ENCODE data around the gene CPEB4. TPM values are rescaled to one million over a fixed set of nuclear protein-coding genes. Genes with fewer than 3 reads are reported as not detected.

CPEB4 gene
- total RNA-seq, 4 donors from 2014 or later: 51.5 to 69.5 (median 66.1) TPM

GRCh38 chr5:173922527-173922926 lies 34.4 kb downstream of the CPEB4 start:
- TF ChIP-seq POLR2A (IDR thresholded peaks at IDR 0.05): no peak
- TF ChIP-seq, protein P1, sequence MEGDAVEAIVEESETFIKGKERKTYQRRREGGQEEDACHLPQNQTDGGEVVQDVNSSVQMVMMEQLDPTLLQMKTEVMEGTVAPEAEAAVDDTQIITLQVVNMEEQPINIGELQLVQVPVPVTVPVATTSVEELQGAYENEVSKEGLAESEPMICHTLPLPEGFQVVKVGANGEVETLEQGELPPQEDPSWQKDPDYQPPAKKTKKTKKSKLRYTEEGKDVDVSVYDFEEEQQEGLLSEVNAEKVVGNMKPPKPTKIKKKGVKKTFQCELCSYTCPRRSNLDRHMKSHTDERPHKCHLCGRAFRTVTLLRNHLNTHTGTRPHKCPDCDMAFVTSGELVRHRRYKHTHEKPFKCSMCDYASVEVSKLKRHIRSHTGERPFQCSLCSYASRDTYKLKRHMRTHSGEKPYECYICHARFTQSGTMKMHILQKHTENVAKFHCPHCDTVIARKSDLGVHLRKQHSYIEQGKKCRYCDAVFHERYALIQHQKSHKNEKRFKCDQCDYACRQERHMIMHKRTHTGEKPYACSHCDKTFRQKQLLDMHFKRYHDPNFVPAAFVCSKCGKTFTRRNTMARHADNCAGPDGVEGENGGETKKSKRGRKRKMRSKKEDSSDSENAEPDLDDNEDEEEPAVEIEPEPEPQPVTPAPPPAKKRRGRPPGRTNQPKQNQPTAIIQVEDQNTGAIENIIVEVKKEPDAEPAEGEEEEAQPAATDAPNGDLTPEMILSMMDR (IDR thresholded peaks at IDR 0.05): no peak
- intact Hi-C loops (cut with DNase I): no loop called here
- no peak overlapping the region for H3K4me3 ChIP-seq (replicated peaks in 1 of 3)
- no peaks in the 10 kb centered on the region for H3K27me3 ChIP-seq
- H3K9me3 ChIP-seq: no peaks in the 10 kb centered on the region
- peaks cover 70 to 91% of the 10 kb centered on the region in 2 donors for H3K4me1 ChIP-seq
- peak overlapping the region; percentile 48 to 79 (median 73) for H3K27ac ChIP-seq
- WGBS, 2 donors: 94 to 98% methylated on average over 2 of the region's 2 CpGs
- no peak for DNase-seq
- H3K36me3 ChIP-seq: no peaks in the 10 kb centered on the region

GRCh38 chr5:173923218-173924095 lies 35.3 kb downstream of the CPEB4 start:
- 63 to 64% methylated on average over 3 of the region's 3 CpGs for WGBS, 2 donors
- no peak overlapping the region for H3K4me3 ChIP-seq (replicated peaks in 1 of 3)
- H3K9me3 ChIP-seq: no peaks in the 10 kb centered on the region
- intact Hi-C loops (cut with DNase I): no loop called here
- H3K4me1 ChIP-seq: peaks cover 65 to 83% of the 10 kb centered on the region in 2 donors
- H3K27ac ChIP-seq: peak overlapping the region; percentile 48 to 79 (median 73)
- H3K27me3 ChIP-seq: no peaks in the 10 kb centered on the region
- no peak for DNase-seq
- no peak for TF ChIP-seq POLR2A (IDR thresholded peaks at IDR 0.05)
- TF ChIP-seq, protein P1 (IDR thresholded peaks at IDR 0.05): no peak
- H3K36me3 ChIP-seq: no peaks in the 10 kb centered on the region

- Histone ChIP-seq H3K27ac (peak overlapping the region; percentile 48 to 79 (median 73)), H3K27me3 (no peaks in the 10 kb centered on the region), H3K36me3 (no peaks in the 10 kb centered on the region), H3K4me1 (peaks cover 53 to 69% of the 10 kb centered on the region in 2 donors), H3K4me3 (replicated peaks in 1 of 3) (no peak overlapping the region), H3K9me3 (no peaks in the 10 kb centered on the region)
- intact Hi-C loops (cut with DNase I): no loop called here
- peak in 1 of 2 donors; percentile 25 for TF ChIP-seq POLR2A (IDR thresholded peaks at IDR 0.05)
- TF ChIP-seq, protein P1 (IDR thresholded peaks at IDR 0.05): no peak
- no peak for DNase-seq
Observed at GRCh38 chr5:173924899-173925298, 36.8 kb downstream of the CPEB4 start.

DNA sequence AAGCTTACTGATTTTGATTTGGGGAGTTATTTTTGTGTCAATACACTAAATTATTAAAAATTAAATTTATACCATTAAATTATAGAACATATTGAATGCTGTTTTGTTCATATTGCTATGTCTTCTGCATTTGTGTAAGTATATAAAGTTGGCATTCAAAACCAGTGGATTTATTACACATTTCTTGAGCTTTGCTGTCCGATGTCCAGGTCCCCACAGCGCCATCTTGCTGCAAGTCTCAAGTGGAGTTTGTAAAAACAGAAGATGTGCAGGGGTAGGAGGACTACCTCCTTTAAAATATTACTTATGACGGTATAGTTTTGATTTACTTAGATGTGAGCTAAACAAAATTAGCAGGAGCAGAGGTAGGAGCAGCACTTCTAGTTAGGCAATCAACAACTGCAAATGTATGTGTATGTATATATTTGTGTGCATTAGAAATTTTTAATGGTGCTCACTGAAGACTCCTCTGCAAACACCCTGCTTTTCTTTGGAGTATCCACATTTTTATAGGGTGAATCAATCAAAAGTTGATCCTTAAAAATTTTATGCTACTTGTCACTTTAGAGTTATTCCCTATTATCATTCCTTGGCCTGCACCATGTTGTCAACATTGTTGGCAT lies 37.4 kb downstream of the CPEB4 start:
- no peaks in the 10 kb centered on the region for H3K9me3 ChIP-seq
- no peak overlapping the region for H3K4me3 ChIP-seq (replicated peaks in 1 of 3)
- TF ChIP-seq, protein P1 (IDR thresholded peaks at IDR 0.05): peak in 2 of 6 experiments; percentile 20 to 21
- TF ChIP-seq POLR2A (IDR thresholded peaks at IDR 0.05): no peak
- DNase-seq: peak in 1 of 2 donors; percentile 27
- no peaks in the 10 kb centered on the region for H3K36me3 ChIP-seq
- intact Hi-C loops (cut with DNase I): no loop called here
- H3K27me3 ChIP-seq: no peaks in the 10 kb centered on the region
- H3K4me1 ChIP-seq: peaks cover 47 to 62% of the 10 kb centered on the region in 2 donors
- WGBS, 2 donors: 26 to 29% methylated on average over 3 of the region's 3 CpGs
- H3K27ac ChIP-seq: peak overlapping the region; percentile 48 to 79 (median 73)

- intact Hi-C loops (cut with DNase I): no loop called here
- H3K4me3 ChIP-seq (replicated peaks in 1 of 3): no peak overlapping the region
- H3K27ac ChIP-seq: peak overlapping the region in 2 of 3 donors; percentile 73 to 79
- TF ChIP-seq POLR2A (IDR thresholded peaks at IDR 0.05): no peak
- TF ChIP-seq, protein P1 (IDR thresholded peaks at IDR 0.05): no peak
- H3K27me3 ChIP-seq: no peaks in the 10 kb centered on the region
- no peaks in the 10 kb centered on the region for H3K9me3 ChIP-seq
- H3K36me3 ChIP-seq: no peaks in the 10 kb centered on the region
- 83 to 85% methylated on average over 2 of the region's 2 CpGs for WGBS, 2 donors
- H3K4me1 ChIP-seq: peaks cover 43 to 54% of the 10 kb centered on the region in 2 donors
- DNase-seq: no peak
Observed at GRCh38 chr5:173926359-173926758, 38.2 kb downstream of the CPEB4 start.
